Trophoblast cell (in vitro differentiated cells and primary cell): ENCODE data around the gene SART1.
A peak's percentile ranks its signal among the peaks of the same experiment; 100 is the strongest.

ENCODE experiments used
- DNase-seq, 2 donors: peaks; one replicate each; pipeline ENCODE4 v3.0.0-alpha.2; 2016
- H2AFZ ChIP-seq: 2 replicates; pipeline ENCODE4 v1.6.1; 2013; ENCODE audit warnings: low read length, moderate library complexity, mild to moderate bottlenecking; ENCODE audit not compliant: insufficient read depth, poor library complexity
- H2AK5ac ChIP-seq: 2 replicates; pipeline ENCODE4 v1.6.1; 2013; ENCODE audit warnings: mild to moderate bottlenecking, low read length
- H2BK120ac ChIP-seq: 2 replicates; pipeline ENCODE4 v1.6.1; 2013; ENCODE audit warnings: low read length, mild to moderate bottlenecking, moderate library complexity; ENCODE audit not compliant: insufficient read depth, poor library complexity
- H2BK12ac ChIP-seq: 2 replicates; pipeline ENCODE4 v1.6.1; 2013; ENCODE audit warnings: mild to moderate bottlenecking, low read length, moderate library complexity
- H2BK5ac ChIP-seq: 2 replicates; pipeline ENCODE4 v1.6.1; 2013; ENCODE audit warnings: low read length, low read depth, moderate library complexity, mild to moderate bottlenecking; ENCODE audit not compliant: poor library complexity
- H3K14ac ChIP-seq: 2 replicates; pipeline ENCODE4 v1.6.1; 2013; ENCODE audit warnings: mild to moderate bottlenecking, low read length
- H3K18ac ChIP-seq: 2 replicates; pipeline ENCODE4 v1.6.1; 2013; ENCODE audit warnings: mild to moderate bottlenecking, low read length
- H3K23ac ChIP-seq: 2 replicates; pipeline ENCODE4 v1.6.1; 2013; ENCODE audit warnings: low read length
- H3K27ac ChIP-seq: 2 replicates; pipeline ENCODE4 v1.5.1; 2013; ENCODE audit warnings: low read depth, mild to moderate bottlenecking, inconsistent platforms, low read length, moderate library complexity
- H3K27me3 ChIP-seq: 2 replicates; pipeline ENCODE4 v1.6.1; 2013; ENCODE audit warnings: inconsistent platforms, mild to moderate bottlenecking, low read length, moderate library complexity; ENCODE audit not compliant: insufficient read depth
- H3K36me3 ChIP-seq, 2 experiments: 1 replicate in 1 of 2; 2 replicates in 1 of 2; pipeline ENCODE4 v1.6.1; 2013; ENCODE audit warnings: low read length in 2 of 2, mild to moderate bottlenecking in 2 of 2, moderate library complexity in 1 of 2; ENCODE audit not compliant: insufficient read depth in 2 of 2, control insufficient read depth in 1 of 2
- H3K4ac ChIP-seq: 2 replicates; pipeline ENCODE4 v1.6.1; 2013; ENCODE audit warnings: low read depth, mild to moderate bottlenecking, low read length, moderate library complexity
- H3K4me1 ChIP-seq, 2 experiments: 1 replicate in 1 of 2; 2 replicates in 1 of 2; pipeline ENCODE4 v1.6.1; 2013; ENCODE audit warnings: low read length in 2 of 2, mild to moderate bottlenecking in 2 of 2, moderate library complexity in 1 of 2; ENCODE audit not compliant: insufficient read depth in 2 of 2, control insufficient read depth in 1 of 2
- H3K4me2 ChIP-seq: 2 replicates; pipeline ENCODE4 v1.6.1; 2013; ENCODE audit warnings: inconsistent platforms, mild to moderate bottlenecking, low read length, moderate library complexity
- H3K4me3 ChIP-seq: 2 replicates; pipeline ENCODE4 v1.5.1; 2013; ENCODE audit warnings: mild to moderate bottlenecking, low read depth, low read length, inconsistent platforms
- H3K79me1 ChIP-seq: one replicate; pipeline ENCODE4 v1.6.1; 2013; ENCODE audit warnings: low read length
- H3K79me2 ChIP-seq: 2 replicates; pipeline ENCODE4 v1.6.1; 2013; ENCODE audit warnings: low read length, mild to moderate bottlenecking; ENCODE audit not compliant: control insufficient read depth, insufficient read depth, poor library complexity
- H3K9ac ChIP-seq: 2 replicates; pipeline ENCODE4 v1.6.1; 2013; ENCODE audit warnings: mild to moderate bottlenecking, low read length
- H3K9me3 ChIP-seq: 2 replicates; pipeline ENCODE4 v1.6.1; 2013; ENCODE audit warnings: low read depth, mild to moderate bottlenecking, control low read depth, inconsistent platforms, low read length; ENCODE audit not compliant: insufficient read depth
- H4K12ac ChIP-seq: 2 replicates; pipeline ENCODE4 v1.6.1; 2013; ENCODE audit warnings: low read depth, mild to moderate bottlenecking, low read length, moderate library complexity
- H4K8ac ChIP-seq: 2 replicates; pipeline ENCODE4 v1.6.1; 2013; ENCODE audit warnings: low read depth, mild to moderate bottlenecking, low read length, moderate library complexity
- H4K91ac ChIP-seq: one replicate; pipeline ENCODE4 v1.6.1; 2013; ENCODE audit warnings: low read depth, mild to moderate bottlenecking, low read length, moderate library complexity
- WGBS: extraction: QIAGEN DNeasy Blood & Tissue Kit; methylation state at CpG from one replicate; pipeline ENCODE4 v1.1.7; 2013; ENCODE audit warnings: missing lambda C conversion rate; ENCODE audit not compliant: insufficient read length, insufficient coverage; ENCODE audit errors: extremely low coverage; 5-methylcytosine and 5-hydroxymethylcytosine counted together

The SART1 gene

GRCh38 chr11:66006891-66007176 lies 45.3 kb downstream of the SART1 start:
- H3K4me1 ChIP-seq, result peaks cover 25 to 31% of the 10 kb centered on the region in 2 experiments
- H3K4me2 ChIP-seq, result no peak overlapping the region
- no peak overlapping the region for H2AFZ ChIP-seq
- no peak overlapping the region for H3K18ac ChIP-seq
- WGBS, result no CpG with 5 or more reads among the region's 4 CpGs
- H3K36me3 ChIP-seq, result peaks cover 8 to 9% of the 10 kb centered on the region in 2 experiments
- H3K9me3 ChIP-seq, result no peaks in the 10 kb centered on the region
- H2BK12ac ChIP-seq, result peak overlapping the region; percentile 2
- no peak for DNase-seq
- no peak overlapping the region for H3K27ac ChIP-seq
- H2BK5ac ChIP-seq, result no peak overlapping the region
- no peak overlapping the region for H2BK120ac ChIP-seq
- no peak overlapping the region for H4K12ac ChIP-seq
- no peak overlapping the region for H4K8ac ChIP-seq
- H3K9ac ChIP-seq, result no peak overlapping the region
- H3K79me1 ChIP-seq, result peaks cover 16% of the 10 kb centered on the region
- H3K4me3 ChIP-seq, result no peak overlapping the region
- no peak overlapping the region for H3K14ac ChIP-seq
- H3K79me2 ChIP-seq, result peaks cover 6% of the 10 kb centered on the region
- no peaks in the 10 kb centered on the region for H3K27me3 ChIP-seq
- H3K23ac ChIP-seq, result no peak overlapping the region
- no peak overlapping the region for H4K91ac ChIP-seq
- peak overlapping the region; percentile 4 for H2AK5ac ChIP-seq
- H3K4ac ChIP-seq, result no peak overlapping the region

GRCh38 chr11:66007201-66007634 lies 45.7 kb downstream of the SART1 start:
- Histone ChIP-seq H3K23ac (no peak overlapping the region), H4K12ac (no peak overlapping the region), H2BK5ac (no peak overlapping the region), H3K4me3 (no peak overlapping the region), H2BK120ac (no peak overlapping the region), H4K91ac (no peak overlapping the region), H4K8ac (no peak overlapping the region), H3K27ac (no peak overlapping the region), H3K9ac (no peak overlapping the region), H3K9me3 (no peaks in the 10 kb centered on the region), H3K4me1 (peaks cover 29 to 34% of the 10 kb centered on the region in 2 experiments), H3K14ac (no peak overlapping the region), H3K4me2 (no peak overlapping the region), H3K36me3 (peaks cover 8 to 9% of the 10 kb centered on the region in 2 experiments), H2BK12ac (no peak overlapping the region), H3K79me1 (peaks cover 16% of the 10 kb centered on the region), H3K27me3 (no peaks in the 10 kb centered on the region), H3K79me2 (peaks cover 7% of the 10 kb centered on the region), H2AK5ac (peak overlapping the region; percentile 4), H3K18ac (no peak overlapping the region), H2AFZ (no peak overlapping the region), H3K4ac (no peak overlapping the region)
- WGBS, result no CpG with 5 or more reads among the region's 5 CpGs
- DNase-seq, result no peak

- Histone ChIP-seq H3K27ac (no peak overlapping the region), H4K91ac (no peak overlapping the region), H4K12ac (no peak overlapping the region), H3K79me1 (peaks cover 15% of the 10 kb centered on the region), H2BK120ac (no peak overlapping the region), H3K36me3 (peaks cover 8 to 9% of the 10 kb centered on the region in 2 experiments), H3K4me2 (no peak overlapping the region), H3K18ac (no peak overlapping the region), H3K27me3 (no peaks in the 10 kb centered on the region), H4K8ac (no peak overlapping the region), H3K79me2 (peaks cover 3% of the 10 kb centered on the region), H2AFZ (no peak overlapping the region), H3K9ac (no peak overlapping the region), H2BK12ac (no peak overlapping the region), H3K9me3 (no peaks in the 10 kb centered on the region), H3K23ac (no peak overlapping the region), H3K4me3 (no peak overlapping the region), H2AK5ac (peak overlapping the region; percentile 15), H3K4me1 (peaks cover 36 to 40% of the 10 kb centered on the region in 2 experiments), H3K4ac (no peak overlapping the region), H3K14ac (no peak overlapping the region), H2BK5ac (no peak overlapping the region)
- no peak for DNase-seq
- no CpG with 5 or more reads among the region's 2 CpGs for WGBS
Observed at GRCh38 chr11:66008095-66008467, 46.5 kb downstream of the SART1 start.

GRCh38 chr11:66008468-66009101 lies 47.1 kb downstream of the SART1 start:
- Histone ChIP-seq H3K23ac (no peak overlapping the region), H3K36me3 (peaks cover 7 to 9% of the 10 kb centered on the region in 2 experiments), H3K27ac (no peak overlapping the region), H2BK5ac (peak overlapping the region; percentile 16), H2AFZ (no peak overlapping the region), H4K91ac (peak overlapping the region; percentile 29), H3K4me2 (no peak overlapping the region), H2AK5ac (peak overlapping the region; percentile 15), H2BK120ac (no peak overlapping the region), H3K79me2 (peaks cover 3% of the 10 kb centered on the region), H3K4ac (no peak overlapping the region), H3K18ac (peak overlapping the region; percentile 38), H4K12ac (no peak overlapping the region), H3K9ac (no peak overlapping the region), H3K27me3 (no peaks in the 10 kb centered on the region), H3K9me3 (no peaks in the 10 kb centered on the region), H4K8ac (no peak overlapping the region), H3K4me3 (no peak overlapping the region), H3K79me1 (peaks cover 19% of the 10 kb centered on the region), H3K14ac (peak overlapping the region; percentile 13), H2BK12ac (peak overlapping the region; percentile 1), H3K4me1 (peaks cover 36 to 42% of the 10 kb centered on the region in 2 experiments)
- no CpG with 5 or more reads among the region's 10 CpGs for WGBS
- DNase-seq, result peak in 1 of 2 donors; percentile 29
